ENCODE measurements around the gene GAB3. TPM values are rescaled to one million over a fixed set of nuclear protein-coding genes. Genes with fewer than 3 reads are reported as not detected.

GAB3 gene
- total RNA-seq, 2 donors from 2014 or later, result 0.66 to 3.4 TPM

DNA sequence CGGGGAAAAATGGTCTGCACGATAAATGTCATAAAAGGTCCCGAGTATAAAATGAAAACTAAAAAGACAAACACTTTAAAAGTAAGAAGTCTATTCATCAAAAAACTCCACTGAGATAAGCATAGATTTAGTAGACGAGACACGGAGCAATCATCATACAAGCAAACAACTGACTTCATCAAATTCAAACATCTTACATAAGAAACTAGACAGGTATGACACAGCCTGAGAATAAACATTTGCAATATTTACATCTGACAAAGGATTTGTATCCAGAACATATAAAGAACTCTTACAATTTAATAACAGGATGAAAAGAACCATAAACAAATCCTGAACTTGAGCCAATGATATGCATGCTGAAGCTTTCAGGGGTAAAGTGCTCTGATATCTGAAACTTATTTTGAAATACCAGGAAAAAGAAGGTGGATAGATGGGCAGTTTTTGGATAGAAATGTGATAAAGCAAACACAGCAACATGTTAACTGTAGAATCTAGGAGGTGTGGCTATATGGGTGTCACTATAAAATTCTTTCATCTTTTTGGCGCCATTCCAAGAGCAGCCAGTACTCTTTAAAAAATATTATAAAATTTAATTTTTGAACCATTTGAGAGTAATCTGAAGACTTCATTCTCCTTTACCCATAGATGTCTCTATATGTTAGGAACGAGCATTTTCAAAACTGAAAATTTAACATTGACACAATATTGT, 42.4 kb upstream of the GAB3 start:
- H3K9me3 ChIP-seq, result no peaks in the 10 kb centered on the region
- H3K36me3 ChIP-seq (replicated peaks in 1 of 2; ENCODE audit: insufficient read depth in 1 of 2, low read depth in 2 of 2), result no peaks in the 10 kb centered on the region
- WGBS, 2 donors, result 48% methylated on average over 7 of the region's 7 CpGs
- TF ChIP-seq, protein P1, sequence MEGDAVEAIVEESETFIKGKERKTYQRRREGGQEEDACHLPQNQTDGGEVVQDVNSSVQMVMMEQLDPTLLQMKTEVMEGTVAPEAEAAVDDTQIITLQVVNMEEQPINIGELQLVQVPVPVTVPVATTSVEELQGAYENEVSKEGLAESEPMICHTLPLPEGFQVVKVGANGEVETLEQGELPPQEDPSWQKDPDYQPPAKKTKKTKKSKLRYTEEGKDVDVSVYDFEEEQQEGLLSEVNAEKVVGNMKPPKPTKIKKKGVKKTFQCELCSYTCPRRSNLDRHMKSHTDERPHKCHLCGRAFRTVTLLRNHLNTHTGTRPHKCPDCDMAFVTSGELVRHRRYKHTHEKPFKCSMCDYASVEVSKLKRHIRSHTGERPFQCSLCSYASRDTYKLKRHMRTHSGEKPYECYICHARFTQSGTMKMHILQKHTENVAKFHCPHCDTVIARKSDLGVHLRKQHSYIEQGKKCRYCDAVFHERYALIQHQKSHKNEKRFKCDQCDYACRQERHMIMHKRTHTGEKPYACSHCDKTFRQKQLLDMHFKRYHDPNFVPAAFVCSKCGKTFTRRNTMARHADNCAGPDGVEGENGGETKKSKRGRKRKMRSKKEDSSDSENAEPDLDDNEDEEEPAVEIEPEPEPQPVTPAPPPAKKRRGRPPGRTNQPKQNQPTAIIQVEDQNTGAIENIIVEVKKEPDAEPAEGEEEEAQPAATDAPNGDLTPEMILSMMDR (IDR thresholded peaks at IDR 0.05), result no peak
- no peak for TF ChIP-seq POLR2A (IDR thresholded peaks at IDR 0.05)
- DNase-seq (no peak), ATAC-seq (no peak)
- peaks cover 30% of the 10 kb centered on the region for H3K4me1 ChIP-seq
- no peak overlapping the region for H3K4me3 ChIP-seq
- peak overlapping the region in 1 of 4 donors; percentile 63 for H3K27ac ChIP-seq
- H3K27me3 ChIP-seq, result no peaks in the 10 kb centered on the region
- intact Hi-C loops (cut with DNase I), result no loop called here

DNA sequence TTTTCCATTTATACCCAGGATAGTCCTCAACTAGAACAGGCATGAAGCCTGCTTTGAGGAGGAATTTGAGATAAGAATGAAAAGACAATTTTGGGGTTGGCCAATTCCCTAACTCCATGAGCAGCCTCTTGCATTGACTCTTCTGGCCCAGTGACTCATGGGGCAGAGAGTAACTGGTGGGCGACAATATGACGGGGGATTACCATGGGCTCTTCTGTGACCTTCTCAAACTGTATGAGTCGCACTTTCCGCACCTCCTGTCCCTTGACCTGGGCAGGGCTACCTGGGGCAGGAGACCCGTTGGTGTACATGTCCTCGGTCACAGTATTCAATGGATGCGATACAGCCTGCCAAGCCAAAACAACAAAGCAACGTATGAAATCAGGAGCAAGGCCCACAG, 41.1 kb upstream of the GAB3 start:
- H3K4me3 ChIP-seq, result no peak overlapping the region
- DNase-seq, result no peak
- H3K36me3 ChIP-seq (replicated peaks in 1 of 2; ENCODE audit: insufficient read depth in 1 of 2, low read depth in 2 of 2), result no peaks in the 10 kb centered on the region
- peak overlapping the region in 2 of 4 donors; percentile 62 to 63 for H3K27ac ChIP-seq
- no peaks in the 10 kb centered on the region for H3K9me3 ChIP-seq
- intact Hi-C loops (cut with DNase I), result no loop called here
- H3K4me1 ChIP-seq, result peaks cover 28% of the 10 kb centered on the region
- no peak for ATAC-seq
- 67 to 79% methylated on average over 1 to 8 of the region's 8 CpGs for WGBS, 2 donors
- no peaks in the 10 kb centered on the region for H3K27me3 ChIP-seq
- TF ChIP-seq POLR2A (IDR thresholded peaks at IDR 0.05), result no peak
- TF ChIP-seq, protein P1 (IDR thresholded peaks at IDR 0.05), result no peak

DNA sequence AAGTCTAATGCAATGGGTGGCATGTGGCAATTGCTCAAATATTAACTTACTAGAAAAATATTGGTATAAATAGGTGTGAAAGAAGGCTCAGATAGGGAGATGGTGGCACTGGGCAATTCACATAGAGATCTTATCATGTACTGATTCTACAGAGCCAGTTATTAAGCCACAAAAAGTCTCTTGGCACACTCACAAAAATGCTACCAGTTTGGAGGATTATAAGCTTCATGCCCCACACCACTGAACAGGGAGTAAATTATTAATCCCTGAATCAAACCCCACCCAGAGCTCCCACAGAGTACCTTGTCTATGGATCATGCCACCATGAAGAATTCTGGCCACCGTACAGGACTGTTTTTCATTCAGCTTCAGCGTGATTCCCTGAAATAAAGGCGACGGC, 40.6 kb upstream of the GAB3 start:
- no peak overlapping the region for H3K4me3 ChIP-seq
- TF ChIP-seq, protein P1 (IDR thresholded peaks at IDR 0.05), result no peak
- TF ChIP-seq POLR2A (IDR thresholded peaks at IDR 0.05), result no peak
- DNase-seq (peak in 2 of 4 donors; percentile 20 to 34), ATAC-seq (peak; percentile 80)
- intact Hi-C loops (cut with DNase I), result no loop called here
- peak overlapping the region in 2 of 4 donors; percentile 62 to 63 for H3K27ac ChIP-seq
- WGBS, 2 donors, result 66 to 71% methylated on average over 4 of the region's 4 CpGs
- H3K27me3 ChIP-seq, result no peaks in the 10 kb centered on the region
- H3K4me1 ChIP-seq, result peaks cover 23% of the 10 kb centered on the region
- H3K36me3 ChIP-seq (replicated peaks in 1 of 2; ENCODE audit: insufficient read depth in 1 of 2, low read depth in 2 of 2), result no peaks in the 10 kb centered on the region
- H3K9me3 ChIP-seq, result no peaks in the 10 kb centered on the region

DNA sequence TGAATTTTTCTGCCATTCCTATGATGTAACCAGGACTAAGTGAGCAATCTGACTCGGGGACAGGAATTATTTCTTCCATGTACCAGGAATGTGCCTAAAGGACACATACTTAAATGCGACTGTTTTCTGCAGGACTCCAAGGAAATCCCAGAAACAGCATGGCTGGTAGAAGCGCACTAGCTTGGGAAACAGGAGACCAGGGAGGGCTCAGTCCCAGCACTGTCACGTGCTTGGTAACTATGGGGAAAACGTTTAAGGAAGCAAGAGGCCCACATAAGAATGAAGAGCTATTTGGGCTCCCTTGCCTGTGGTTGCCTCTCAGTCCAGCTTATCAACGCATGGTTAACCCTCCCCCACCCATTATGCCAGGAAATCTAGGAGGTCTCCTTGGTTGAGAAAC, 34.8 kb upstream of the GAB3 start:
- DNase-seq, result no peak
- intact Hi-C loops (cut with DNase I), result no loop called here
- no peak overlapping the region for H3K4me3 ChIP-seq

More for the DNA sequence above, 34.8 kb upstream of the GAB3 start:
- Histone ChIP-seq H3K27me3 (no peaks in the 10 kb centered on the region), H3K9me3 (no peaks in the 10 kb centered on the region), H3K4me1 (peaks cover 6% of the 10 kb centered on the region), H3K27ac (no peak overlapping the region), H3K36me3 (replicated peaks in 1 of 2; ENCODE audit: insufficient read depth in 1 of 2, low read depth in 2 of 2) (no peaks in the 10 kb centered on the region)
- WGBS, 2 donors, result 46 to 57% methylated on average over 5 to 6 of the region's 6 CpGs
- ATAC-seq, result peak; percentile 30
- TF ChIP-seq, protein P1 (IDR thresholded peaks at IDR 0.05), result no peak
- TF ChIP-seq POLR2A (IDR thresholded peaks at IDR 0.05), result no peak

Measured in body of pancreas (tissue), 4 donors.